H1 (cell line): ENCODE measurements around the gene CCDC60.

Experiments
- BACH1 ChIP-seq: IDR thresholded peaks from 2 replicates; pipeline ENCODE4 v1.6.1; 2012; ENCODE audit warnings: low read length, improper control_type of control experiment
- CHD2 ChIP-seq: IDR thresholded peaks from 2 replicates; pipeline ENCODE4 v1.6.1; 2012; ENCODE audit warnings: low read length, improper control_type of control experiment
- CTCF ChIP-seq, 3 experiments: IDR thresholded peaks; 1 replicate in 2 of 3; 2 replicates in 1 of 3; pipeline versions ENCODE4 v1.5.1 to v1.6.1; 2011; ENCODE audit warnings: low read length in 3 of 3, mild to moderate bottlenecking in 3 of 3, inconsistent platforms in 2 of 3, low read depth in 1 of 3, moderate library complexity in 1 of 3; ENCODE audit not compliant: insufficient read depth in 1 of 3; ENCODE audit errors: control extremely low read depth in 1 of 3
- EGR1 ChIP-seq: IDR thresholded peaks from 2 replicates; pipeline ENCODE4 v1.6.1; 2011; ENCODE audit warnings: low read depth, low read length, borderline replicate concordance
- MAFK ChIP-seq: IDR thresholded peaks from 2 replicates; pipeline ENCODE4 v1.6.1; 2012; ENCODE audit warnings: low read depth, mild to moderate bottlenecking, improper control_type of control experiment, low read length
- PHF8 ChIP-seq: fragments of 200-600 bp; sonication (generic); conservative IDR thresholded peaks from 2 replicates; pipeline ENCODE4 v1.7.1; 2012; ENCODE audit warnings: low read depth, mild to moderate bottlenecking, inconsistent platforms, low read length, moderate library complexity
- POLR2AphosphoS5 ChIP-seq: IDR thresholded peaks from 2 replicates; pipeline ENCODE4 v1.6.1; 2011; ENCODE audit warnings: low read depth, low read length
- POU5F1 ChIP-seq: IDR thresholded peaks from 2 replicates; pipeline ENCODE4 v1.6.1; 2011; ENCODE audit warnings: low read depth, mild to moderate bottlenecking, low read length, moderate library complexity
- RFX5 ChIP-seq: IDR thresholded peaks from 2 replicates; pipeline ENCODE4 v1.6.1; 2011; ENCODE audit warnings: low read depth, low read length, improper control_type of control experiment, borderline replicate concordance
- RNF2 ChIP-seq: fragments of 200-900, 300-1000 bp; sonication (generic); IDR thresholded peaks from 2 replicates; pipeline ENCODE4 v1.7.1; 2016; ENCODE audit warnings: borderline replicate concordance, low read depth, mild to moderate bottlenecking, antibody characterized with exemption, low read length; ENCODE audit not compliant: poor library complexity, severe bottlenecking; ENCODE audit errors: missing control alignments
- SUZ12 ChIP-seq: fragments of 200-600 bp; sonication (generic); IDR thresholded peaks from 2 replicates; pipeline ENCODE4 v1.6.1; 2012; ENCODE audit warnings: mild to moderate bottlenecking, inconsistent platforms, low read length, moderate library complexity, mixed read lengths
- ZNF274 ChIP-seq: IDR thresholded peaks from 2 replicates; pipeline ENCODE4 v1.7.0; 2012; ENCODE audit warnings: low read length, borderline replicate concordance; ENCODE audit errors: extremely low read depth

- TF ChIP-seq CHD2 (no peak), CTCF (IDR thresholded peaks at IDR 0.05; ENCODE audit: control extremely low read depth in 1 of 3, insufficient read depth in 1 of 3, low read depth in 1 of 3, low read length in 3 of 3) (no peak), BACH1 (no peak), RFX5 (no peak), ZNF274 (no peak), POU5F1 (no peak), SUZ12 (no peak), MAFK (no peak), PHF8 (no peak), POLR2AphosphoS5 (no peak), RNF2 (no peak), EGR1 (no peak)
These were observed 193.7 kb downstream of the CCDC60 start for GRCh38 chr12:119528241-119528640.
